HepG2 (cell line): Measurements from ENCODE around the gene MGAT1. TPM values are rescaled to one million over a fixed set of nuclear protein-coding genes. Genes with fewer than 3 reads are reported as not detected.

Source experiments
- CHD4 ChIP-seq: fragments of 200-600 bp; sonication (generic); IDR thresholded peaks from 2 replicates; pipeline ENCODE4 v1.7.0; 2017; ENCODE audit warnings: mild to moderate bottlenecking, low read length, borderline replicate concordance
- ERF ChIP-seq: IDR thresholded peaks from 2 replicates; pipeline ENCODE4 v1.6.1; 2018; ENCODE audit warnings: missing biosample characterization, missing genetic modification reagents
- FOXC1 ChIP-seq: sonication (generic); formaldehyde crosslinking; IDR thresholded peaks from 2 replicates; pipeline ENCODE4 v1.8.0; 2022; ENCODE audit warnings: mild to moderate bottlenecking, missing genetic modification reagents, borderline replicate concordance
- GATAD1 ChIP-seq: IDR thresholded peaks from 2 replicates; pipeline ENCODE4 v1.6.1; 2016; ENCODE audit warnings: missing genetic modification reagents, missing compliant biosample characterization
- HMG20A ChIP-seq: IDR thresholded peaks from 2 replicates; pipeline ENCODE4 v1.6.1; 2016; ENCODE audit warnings: borderline replicate concordance
- IKZF4 ChIP-seq: sonication (generic); formaldehyde crosslinking; IDR thresholded peaks from 2 replicates; pipeline ENCODE4 v1.5.1; 2020; ENCODE audit warnings: borderline replicate concordance, mild to moderate bottlenecking, low read depth, missing genetic modification reagents; ENCODE audit errors: not compliant biosample characterization
- MTF1 ChIP-seq: sonication (generic); formaldehyde crosslinking; IDR thresholded peaks from 2 replicates; pipeline ENCODE4 v1.5.0; 2020; ENCODE audit warnings: missing genetic modification reagents
- PLRG1 ChIP-seq: fragments of 450-650 bp; conservative IDR thresholded peaks from 2 replicates; pipeline ENCODE4 v1.6.1; 2016
- RXRB ChIP-seq: IDR thresholded peaks from 2 replicates; pipeline ENCODE4 v1.6.1; 2016; ENCODE audit warnings: borderline replicate concordance, missing genetic modification reagents, missing compliant biosample characterization
- SALL1 ChIP-seq: sonication (generic); formaldehyde crosslinking; IDR thresholded peaks from 2 replicates; pipeline ENCODE4 v1.8.0; 2022; ENCODE audit warnings: mild to moderate bottlenecking, missing genetic modification reagents
- SIX4 ChIP-seq: sonication (generic); formaldehyde crosslinking; IDR thresholded peaks from 2 replicates; pipeline ENCODE4 v1.4.0; 2020; ENCODE audit warnings: missing genetic modification reagents
- SNAI1 ChIP-seq: sonication (generic); formaldehyde crosslinking; IDR thresholded peaks from 2 replicates; pipeline ENCODE4 v1.5.0; 2020; ENCODE audit warnings: mild to moderate bottlenecking, missing genetic modification reagents, borderline replicate concordance
- ZBTB38 ChIP-seq: sonication (generic); formaldehyde crosslinking; IDR thresholded peaks from 2 replicates; pipeline ENCODE4 v1.5.1; 2020; ENCODE audit warnings: mild to moderate bottlenecking, missing genetic modification reagents
- ZKSCAN1 ChIP-seq: fragments of 150-350 bp; IDR thresholded peaks from 2 replicates; pipeline ENCODE4 v1.6.1; 2014; ENCODE audit warnings: low read length
- ZMYM3 ChIP-seq: sonication (generic); formaldehyde crosslinking; IDR thresholded peaks from 2 replicates; pipeline ENCODE4 v1.5.1; 2020; ENCODE audit warnings: mild to moderate bottlenecking, missing genetic modification reagents
- ZNF20 ChIP-seq: sonication (generic); formaldehyde crosslinking; IDR thresholded peaks from 2 replicates; pipeline ENCODE4 v1.4.0; 2020; ENCODE audit warnings: mild to moderate bottlenecking, moderate library complexity, missing genetic modification reagents
- ZNF24 ChIP-seq: fragments of 450-650 bp; IDR thresholded peaks from 2 replicates; pipeline ENCODE4 v1.6.1; 2017; ENCODE audit warnings: antibody characterized with exemption, mild to moderate bottlenecking
- ZNF329 ChIP-seq: sonication (generic); formaldehyde crosslinking; IDR thresholded peaks from 2 replicates; pipeline ENCODE4 v1.9.0; 2021; ENCODE audit warnings: low read depth, mild to moderate bottlenecking, missing genetic modification reagents
- ZNF460 ChIP-seq: sonication (generic); formaldehyde crosslinking; IDR thresholded peaks from 2 replicates; pipeline ENCODE4 v1.5.1; 2020; ENCODE audit warnings: missing genetic modification reagents, mild to moderate bottlenecking, borderline replicate concordance
- ZNF503 ChIP-seq: sonication (generic); formaldehyde crosslinking; IDR thresholded peaks from 2 replicates; pipeline ENCODE4 v1.4.0; 2020; ENCODE audit warnings: missing genetic modification reagents
- ZNF512B ChIP-seq: sonication (generic); formaldehyde crosslinking; IDR thresholded peaks from 2 replicates; pipeline ENCODE4 v1.5.1; 2020; ENCODE audit warnings: missing genetic modification reagents, mild to moderate bottlenecking, borderline replicate concordance
- ZNF543 ChIP-seq: sonication (generic); formaldehyde crosslinking; IDR thresholded peaks from 2 replicates; pipeline ENCODE4 v1.4.0; 2020; ENCODE audit warnings: mild to moderate bottlenecking, missing genetic modification reagents
- ZNF691 ChIP-seq: sonication (generic); formaldehyde crosslinking; IDR thresholded peaks from 2 replicates; pipeline ENCODE4 v1.4.0; 2020; ENCODE audit warnings: missing genetic modification reagents, low read depth, mild to moderate bottlenecking, borderline replicate concordance
- ZNF839 ChIP-seq: sonication (generic); formaldehyde crosslinking; IDR thresholded peaks from 2 replicates; pipeline ENCODE4 v1.4.0; 2020; ENCODE audit warnings: missing genetic modification reagents, mild to moderate bottlenecking, borderline replicate concordance
- ZNF841 ChIP-seq: sonication (generic); formaldehyde crosslinking; IDR thresholded peaks from 2 replicates; pipeline ENCODE4 v1.8.1; 2023; ENCODE audit warnings: missing genetic modification reagents, borderline replicate concordance
- ZNF891 ChIP-seq: sonication (generic); formaldehyde crosslinking; IDR thresholded peaks from 2 replicates; pipeline ENCODE4 v1.5.0; 2020; ENCODE audit warnings: mild to moderate bottlenecking, missing genetic modification reagents
- polyA plus RNA-seq, 8 experiments: library from polyadenylated mRNA; depleted of rRNA in 3 of 8; stranded (reverse) in 7 of 8; unstranded in 1 of 8; fragments of >200 nt; fragmentation: Illumina TruSeq in 4 of 8; extraction: Trizol in 4 of 8; gene quantifications; 2 replicates each; pipeline versions ENCODE4 v1.2.1 to v1.2.3, GENCODE V29; 2011 to 2016; ENCODE audit warnings: low read depth in 4 of 8, missing spikeins in 1 of 8, mixed read lengths in 1 of 8; ENCODE audit not compliant: insufficient read depth in 1 of 8
- total RNA-seq, 5 experiments: library from RNA; depleted of rRNA; stranded (reverse); fragments of >200 nt; fragmentation: Illumina TruSeq; extraction: Trizol; gene quantifications; 2 replicates each; pipeline ENCODE4 v1.2.3, GENCODE V29; 2016; ENCODE audit warnings: low read depth in 1 of 5

The MGAT1 gene
- total and polyA plus RNA-seq, 2 of the 13 experiments (the other 11 are each of a cell fraction or from before 2014, with no cell fraction given) = 50.1 to 55.3 TPM

GRCh38 chr5:180810210-180810958 is 7.8 kb upstream of the MGAT1 start (continued):
- TF ChIP-seq GATAD1 (CRISPR knock-in tag) = peak; percentile 83
- TF ChIP-seq ZNF839 = no peak
- no peak for TF ChIP-seq ZKSCAN1
- peak; percentile 63 for TF ChIP-seq ZNF691 (CRISPR knock-in tag)
- no peak for TF ChIP-seq SIX4 (CRISPR knock-in tag)
- 0 out of 2 replicates have a peak, but pooled peaks have one; percentile 6 for TF ChIP-seq HMG20A (CRISPR knock-in tag)
- TF ChIP-seq IKZF4 (CRISPR knock-in tag) = no peak
- TF ChIP-seq RXRB = peak; percentile 49
- peak; percentile 65; the same call in 1 of the 2 replicates for TF ChIP-seq ERF (CRISPR knock-in tag)
- no peak for TF ChIP-seq CHD4
- 0 out of 2 replicates have a peak, but pooled peaks have one; percentile 22 for TF ChIP-seq ZNF329 (CRISPR knock-in tag)
- peak; percentile 41; the same call in 1 of the 2 replicates for TF ChIP-seq ZNF543 (CRISPR knock-in tag)
- TF ChIP-seq ZNF24 = no peak
- peak; percentile 83 for TF ChIP-seq SALL1 (CRISPR knock-in tag)
- TF ChIP-seq ZNF841 (CRISPR knock-in tag) = no peak
- TF ChIP-seq ZNF20 (CRISPR knock-in tag) = no peak
- no peak for TF ChIP-seq ZMYM3 (CRISPR knock-in tag)
- no peak for TF ChIP-seq ZNF503 (CRISPR knock-in tag)
- 0 out of 2 replicates have a peak, but pooled peaks have one; percentile 49 for TF ChIP-seq ZNF460 (CRISPR knock-in tag)
- TF ChIP-seq ZNF891 (CRISPR knock-in tag) = peak; percentile 78; the same call in 1 of the 2 replicates
- peak; percentile 22; the same call in 1 of the 2 replicates for TF ChIP-seq SNAI1
- TF ChIP-seq FOXC1 (CRISPR knock-in tag) = peak; percentile 87
- TF ChIP-seq ZBTB38 (CRISPR knock-in tag) = no peak; the same call in none of the 2 replicates
- TF ChIP-seq PLRG1 = no peak
- TF ChIP-seq MTF1 (CRISPR knock-in tag) = no peak
- TF ChIP-seq ZNF512B (CRISPR knock-in tag) = no peak
